HepG2 (cell line): ENCODE measurements around the gene PATL2. TPM values are rescaled to one million over a fixed set of nuclear protein-coding genes. Genes with fewer than 3 reads are reported as not detected.
A peak's percentile ranks its signal among the peaks of the same experiment; 100 is the strongest.

Source experiments
- FOXC1 ChIP-seq: sonication (generic); formaldehyde crosslinking; IDR thresholded peaks from 2 replicates; pipeline ENCODE4 v1.8.0; 2022; ENCODE audit warnings: mild to moderate bottlenecking, missing genetic modification reagents, borderline replicate concordance
- MXI1 ChIP-seq: IDR thresholded peaks from 3 replicates; pipeline ENCODE4 v1.6.1; 2012; ENCODE audit warnings: low read depth, low read length, inconsistent platforms, borderline replicate concordance
- SOX6 ChIP-seq, 2 experiments: fragments of 450-650 bp in 1 of 2; sonication (generic) in 1 of 2; formaldehyde crosslinking in 1 of 2; IDR thresholded peaks; 2 replicates each; pipeline versions ENCODE4 v1.4.0 to v1.6.1; 2017 to 2020; ENCODE audit warnings: antibody characterized with exemption in 1 of 2, mild to moderate bottlenecking in 1 of 2, missing genetic modification reagents in 1 of 2
- ZNF326 ChIP-seq: sonication (generic); formaldehyde crosslinking; IDR thresholded peaks from 2 replicates; pipeline ENCODE4 v1.4.0; 2020; ENCODE audit warnings: missing genetic modification reagents, borderline replicate concordance
- ZNF333 ChIP-seq: sonication (generic); formaldehyde crosslinking; IDR thresholded peaks from 2 replicates; pipeline ENCODE4 v1.4.0; 2020; ENCODE audit warnings: mild to moderate bottlenecking, missing genetic modification reagents, borderline replicate concordance
- polyA plus RNA-seq, 8 experiments: library from polyadenylated mRNA; depleted of rRNA in 3 of 8; stranded (reverse) in 7 of 8; unstranded in 1 of 8; fragments of >200 nt; fragmentation: Illumina TruSeq in 4 of 8; extraction: Trizol in 4 of 8; gene quantifications; 2 replicates each; pipeline versions ENCODE4 v1.2.1 to v1.2.3, GENCODE V29; 2011 to 2016; ENCODE audit warnings: low read depth in 4 of 8, missing spikeins in 1 of 8, mixed read lengths in 1 of 8; ENCODE audit not compliant: insufficient read depth in 1 of 8
- total RNA-seq, 5 experiments: library from RNA; depleted of rRNA; stranded (reverse); fragments of >200 nt; fragmentation: Illumina TruSeq; extraction: Trizol; gene quantifications; 2 replicates each; pipeline ENCODE4 v1.2.3, GENCODE V29; 2016; ENCODE audit warnings: low read depth in 1 of 5
- TF ChIP-seq, protein P1 (sequence below): sonication (generic); formaldehyde crosslinking; IDR thresholded peaks from 2 replicates; pipeline ENCODE4 v1.9.0; 2021; ENCODE audit warnings: mild to moderate bottlenecking, missing genetic modification reagents
- TF ChIP-seq, protein P2 (sequence below): sonication (generic); formaldehyde crosslinking; IDR thresholded peaks from 2 replicates; pipeline ENCODE4 v1.5.0; 2020; ENCODE audit warnings: mild to moderate bottlenecking, missing genetic modification reagents, moderate library complexity
- TF ChIP-seq, protein P3 (sequence below): sonication (generic); formaldehyde crosslinking; IDR thresholded peaks from 2 replicates; pipeline ENCODE4 v1.4.0; 2020; ENCODE audit warnings: missing genetic modification reagents
- TF ChIP-seq, protein P4 (sequence below): sonication (generic); formaldehyde crosslinking; IDR thresholded peaks from 2 replicates; pipeline ENCODE4; 2020; ENCODE audit warnings: missing genetic modification reagents, mild to moderate bottlenecking, borderline replicate concordance
- TF ChIP-seq, protein P5 (sequence below): sonication (generic); formaldehyde crosslinking; IDR thresholded peaks from 2 replicates; pipeline ENCODE4 v1.4.0; 2020; ENCODE audit warnings: missing genetic modification reagents

Gene PATL2
- total and polyA plus RNA-seq, 2 of the 13 experiments (the other 11 are each of a cell fraction or from before 2014, with no cell fraction given): 0.15 to 0.53 TPM

DNA sequence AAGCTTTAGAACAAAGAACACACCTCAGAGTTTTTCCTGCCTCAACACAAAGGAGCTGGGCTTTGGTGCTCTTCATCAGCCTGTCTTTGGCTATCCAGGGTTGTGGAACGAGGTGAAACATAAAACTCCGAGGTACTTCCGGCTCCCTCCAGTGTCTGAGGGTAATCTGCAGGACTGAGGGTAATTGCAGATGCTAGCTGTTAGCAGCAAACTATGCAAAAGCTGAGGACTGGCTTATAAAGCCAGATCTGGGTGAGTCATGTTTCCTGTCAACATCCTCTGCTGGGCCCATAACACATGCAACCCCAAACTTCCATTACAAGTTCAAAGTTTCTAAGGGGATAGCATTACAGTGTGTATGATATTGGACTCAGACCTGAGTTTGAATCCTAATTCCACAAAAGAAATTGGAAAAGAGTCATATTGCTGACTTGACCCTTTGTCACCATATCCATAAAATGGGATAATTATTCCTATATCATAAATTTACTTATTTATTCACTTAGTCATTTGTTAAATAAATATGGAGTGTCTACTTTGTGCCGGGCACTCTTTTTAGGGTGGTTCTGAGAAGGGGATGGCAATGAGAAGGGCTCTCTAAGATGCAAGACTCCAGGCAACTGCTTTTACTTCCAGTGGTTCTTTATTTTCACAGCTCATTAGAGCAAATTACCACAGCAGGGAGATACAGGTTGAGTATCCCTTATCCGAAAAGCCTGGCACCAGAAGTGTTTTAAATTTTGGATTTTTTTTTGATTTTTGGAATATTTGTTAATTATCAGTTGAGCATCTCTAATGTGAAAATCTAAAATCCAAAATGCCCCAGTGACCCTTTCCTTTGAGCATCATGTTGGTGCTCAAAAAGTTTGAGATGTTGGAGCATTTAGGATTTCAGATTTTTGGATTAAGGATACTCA lies 15.7 kb upstream of the PATL2 start (continued):
- TF ChIP-seq, protein P1, sequence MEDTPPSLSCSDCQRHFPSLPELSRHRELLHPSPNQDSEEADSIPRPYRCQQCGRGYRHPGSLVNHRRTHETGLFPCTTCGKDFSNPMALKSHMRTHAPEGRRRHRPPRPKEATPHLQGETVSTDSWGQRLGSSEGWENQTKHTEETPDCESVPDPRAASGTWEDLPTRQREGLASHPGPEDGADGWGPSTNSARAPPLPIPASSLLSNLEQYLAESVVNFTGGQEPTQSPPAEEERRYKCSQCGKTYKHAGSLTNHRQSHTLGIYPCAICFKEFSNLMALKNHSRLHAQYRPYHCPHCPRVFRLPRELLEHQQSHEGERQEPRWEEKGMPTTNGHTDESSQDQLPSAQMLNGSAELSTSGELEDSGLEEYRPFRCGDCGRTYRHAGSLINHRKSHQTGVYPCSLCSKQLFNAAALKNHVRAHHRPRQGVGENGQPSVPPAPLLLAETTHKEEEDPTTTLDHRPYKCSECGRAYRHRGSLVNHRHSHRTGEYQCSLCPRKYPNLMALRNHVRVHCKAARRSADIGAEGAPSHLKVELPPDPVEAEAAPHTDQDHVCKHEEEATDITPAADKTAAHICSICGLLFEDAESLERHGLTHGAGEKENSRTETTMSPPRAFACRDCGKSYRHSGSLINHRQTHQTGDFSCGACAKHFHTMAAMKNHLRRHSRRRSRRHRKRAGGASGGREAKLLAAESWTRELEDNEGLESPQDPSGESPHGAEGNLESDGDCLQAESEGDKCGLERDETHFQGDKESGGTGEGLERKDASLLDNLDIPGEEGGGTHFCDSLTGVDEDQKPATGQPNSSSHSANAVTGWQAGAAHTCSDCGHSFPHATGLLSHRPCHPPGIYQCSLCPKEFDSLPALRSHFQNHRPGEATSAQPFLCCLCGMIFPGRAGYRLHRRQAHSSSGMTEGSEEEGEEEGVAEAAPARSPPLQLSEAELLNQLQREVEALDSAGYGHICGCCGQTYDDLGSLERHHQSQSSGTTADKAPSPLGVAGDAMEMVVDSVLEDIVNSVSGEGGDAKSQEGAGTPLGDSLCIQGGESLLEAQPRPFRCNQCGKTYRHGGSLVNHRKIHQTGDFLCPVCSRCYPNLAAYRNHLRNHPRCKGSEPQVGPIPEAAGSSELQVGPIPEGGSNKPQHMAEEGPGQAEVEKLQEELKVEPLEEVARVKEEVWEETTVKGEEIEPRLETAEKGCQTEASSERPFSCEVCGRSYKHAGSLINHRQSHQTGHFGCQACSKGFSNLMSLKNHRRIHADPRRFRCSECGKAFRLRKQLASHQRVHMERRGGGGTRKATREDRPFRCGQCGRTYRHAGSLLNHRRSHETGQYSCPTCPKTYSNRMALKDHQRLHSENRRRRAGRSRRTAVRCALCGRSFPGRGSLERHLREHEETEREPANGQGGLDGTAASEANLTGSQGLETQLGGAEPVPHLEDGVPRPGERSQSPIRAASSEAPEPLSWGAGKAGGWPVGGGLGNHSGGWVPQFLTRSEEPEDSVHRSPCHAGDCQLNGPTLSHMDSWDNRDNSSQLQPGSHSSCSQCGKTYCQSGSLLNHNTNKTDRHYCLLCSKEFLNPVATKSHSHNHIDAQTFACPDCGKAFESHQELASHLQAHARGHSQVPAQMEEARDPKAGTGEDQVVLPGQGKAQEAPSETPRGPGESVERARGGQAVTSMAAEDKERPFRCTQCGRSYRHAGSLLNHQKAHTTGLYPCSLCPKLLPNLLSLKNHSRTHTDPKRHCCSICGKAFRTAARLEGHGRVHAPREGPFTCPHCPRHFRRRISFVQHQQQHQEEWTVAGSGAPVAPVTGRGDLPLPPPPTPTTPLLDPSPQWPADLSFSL (CRISPR knock-in tag): no peak
- TF ChIP-seq, protein P2, sequence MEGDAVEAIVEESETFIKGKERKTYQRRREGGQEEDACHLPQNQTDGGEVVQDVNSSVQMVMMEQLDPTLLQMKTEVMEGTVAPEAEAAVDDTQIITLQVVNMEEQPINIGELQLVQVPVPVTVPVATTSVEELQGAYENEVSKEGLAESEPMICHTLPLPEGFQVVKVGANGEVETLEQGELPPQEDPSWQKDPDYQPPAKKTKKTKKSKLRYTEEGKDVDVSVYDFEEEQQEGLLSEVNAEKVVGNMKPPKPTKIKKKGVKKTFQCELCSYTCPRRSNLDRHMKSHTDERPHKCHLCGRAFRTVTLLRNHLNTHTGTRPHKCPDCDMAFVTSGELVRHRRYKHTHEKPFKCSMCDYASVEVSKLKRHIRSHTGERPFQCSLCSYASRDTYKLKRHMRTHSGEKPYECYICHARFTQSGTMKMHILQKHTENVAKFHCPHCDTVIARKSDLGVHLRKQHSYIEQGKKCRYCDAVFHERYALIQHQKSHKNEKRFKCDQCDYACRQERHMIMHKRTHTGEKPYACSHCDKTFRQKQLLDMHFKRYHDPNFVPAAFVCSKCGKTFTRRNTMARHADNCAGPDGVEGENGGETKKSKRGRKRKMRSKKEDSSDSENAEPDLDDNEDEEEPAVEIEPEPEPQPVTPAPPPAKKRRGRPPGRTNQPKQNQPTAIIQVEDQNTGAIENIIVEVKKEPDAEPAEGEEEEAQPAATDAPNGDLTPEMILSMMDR (CRISPR knock-in tag): no peak
- TF ChIP-seq SOX6 (IDR thresholded peaks at IDR 0.05) (no peak), SOX6 (CRISPR knock-in tag; IDR thresholded peaks at IDR 0.05) (peak; percentile 11; the same call in 1 of the 2 replicates), FOXC1 (CRISPR knock-in tag) (no peak), ZNF326 (CRISPR knock-in tag) (no peak), ZNF333 (no peak), MXI1 (peak; percentile 41; the same call in 1 of the 3 replicates)
- TF ChIP-seq, protein P3, sequence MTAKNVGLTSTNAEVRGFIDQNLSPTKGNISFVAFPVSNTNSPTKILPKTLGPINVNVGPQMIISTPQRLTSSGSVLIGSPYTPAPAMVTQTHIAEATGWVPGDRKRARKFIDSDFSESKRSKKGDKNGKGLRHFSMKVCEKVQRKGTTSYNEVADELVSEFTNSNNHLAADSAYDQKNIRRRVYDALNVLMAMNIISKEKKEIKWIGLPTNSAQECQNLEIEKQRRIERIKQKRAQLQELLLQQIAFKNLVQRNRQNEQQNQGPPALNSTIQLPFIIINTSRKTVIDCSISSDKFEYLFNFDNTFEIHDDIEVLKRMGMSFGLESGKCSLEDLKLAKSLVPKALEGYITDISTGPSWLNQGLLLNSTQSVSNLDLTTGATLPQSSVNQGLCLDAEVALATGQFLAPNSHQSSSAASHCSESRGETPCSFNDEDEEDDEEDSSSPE (CRISPR knock-in tag): no peak
- TF ChIP-seq, protein P4, sequence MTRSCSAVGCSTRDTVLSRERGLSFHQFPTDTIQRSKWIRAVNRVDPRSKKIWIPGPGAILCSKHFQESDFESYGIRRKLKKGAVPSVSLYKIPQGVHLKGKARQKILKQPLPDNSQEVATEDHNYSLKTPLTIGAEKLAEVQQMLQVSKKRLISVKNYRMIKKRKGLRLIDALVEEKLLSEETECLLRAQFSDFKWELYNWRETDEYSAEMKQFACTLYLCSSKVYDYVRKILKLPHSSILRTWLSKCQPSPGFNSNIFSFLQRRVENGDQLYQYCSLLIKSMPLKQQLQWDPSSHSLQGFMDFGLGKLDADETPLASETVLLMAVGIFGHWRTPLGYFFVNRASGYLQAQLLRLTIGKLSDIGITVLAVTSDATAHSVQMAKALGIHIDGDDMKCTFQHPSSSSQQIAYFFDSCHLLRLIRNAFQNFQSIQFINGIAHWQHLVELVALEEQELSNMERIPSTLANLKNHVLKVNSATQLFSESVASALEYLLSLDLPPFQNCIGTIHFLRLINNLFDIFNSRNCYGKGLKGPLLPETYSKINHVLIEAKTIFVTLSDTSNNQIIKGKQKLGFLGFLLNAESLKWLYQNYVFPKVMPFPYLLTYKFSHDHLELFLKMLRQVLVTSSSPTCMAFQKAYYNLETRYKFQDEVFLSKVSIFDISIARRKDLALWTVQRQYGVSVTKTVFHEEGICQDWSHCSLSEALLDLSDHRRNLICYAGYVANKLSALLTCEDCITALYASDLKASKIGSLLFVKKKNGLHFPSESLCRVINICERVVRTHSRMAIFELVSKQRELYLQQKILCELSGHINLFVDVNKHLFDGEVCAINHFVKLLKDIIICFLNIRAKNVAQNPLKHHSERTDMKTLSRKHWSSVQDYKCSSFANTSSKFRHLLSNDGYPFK (CRISPR knock-in tag): no peak
- TF ChIP-seq, protein P5, sequence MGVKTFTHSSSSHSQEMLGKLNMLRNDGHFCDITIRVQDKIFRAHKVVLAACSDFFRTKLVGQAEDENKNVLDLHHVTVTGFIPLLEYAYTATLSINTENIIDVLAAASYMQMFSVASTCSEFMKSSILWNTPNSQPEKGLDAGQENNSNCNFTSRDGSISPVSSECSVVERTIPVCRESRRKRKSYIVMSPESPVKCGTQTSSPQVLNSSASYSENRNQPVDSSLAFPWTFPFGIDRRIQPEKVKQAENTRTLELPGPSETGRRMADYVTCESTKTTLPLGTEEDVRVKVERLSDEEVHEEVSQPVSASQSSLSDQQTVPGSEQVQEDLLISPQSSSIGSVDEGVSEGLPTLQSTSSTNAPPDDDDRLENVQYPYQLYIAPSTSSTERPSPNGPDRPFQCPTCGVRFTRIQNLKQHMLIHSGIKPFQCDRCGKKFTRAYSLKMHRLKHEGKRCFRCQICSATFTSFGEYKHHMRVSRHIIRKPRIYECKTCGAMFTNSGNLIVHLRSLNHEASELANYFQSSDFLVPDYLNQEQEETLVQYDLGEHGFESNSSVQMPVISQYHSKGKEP: no peak
